CD4-positive, alpha-beta T cell treated with Interleukin-10 for 1 hour (primary cell): ENCODE measurements around the gene ELFN1.

Experiments used
- DNase-seq: peaks from one replicate; pipeline ENCODE4 v3.0.0-alpha.2; 2020

ELFN1 gene

GRCh38 chr7:1643270-1644092 is 26.6 kb upstream of the ELFN1 start:
- DNase-seq: no peak

- DNase-seq: no peak
These were observed 25.6 kb upstream of the ELFN1 start for GRCh38 chr7:1644341-1645070.

GRCh38 chr7:1645071-1645409 is 25.0 kb upstream of the ELFN1 start:
- DNase-seq: no peak

GRCh38 chr7:1645476-1645875 is 24.6 kb upstream of the ELFN1 start:
- no peak for DNase-seq

- DNase-seq: no peak
These were observed 23.7 kb upstream of the ELFN1 start for GRCh38 chr7:1646391-1646790.

GRCh38 chr7:1646957-1647891 is 22.9 kb upstream of the ELFN1 start:
- no peak for DNase-seq

GRCh38 chr7:1647961-1648672 is 22.0 kb upstream of the ELFN1 start:
- DNase-seq: no peak

- DNase-seq: no peak
These were observed 20.2 kb upstream of the ELFN1 start for GRCh38 chr7:1649751-1650326.

- DNase-seq: no peak
These were observed 19.6 kb upstream of the ELFN1 start for GRCh38 chr7:1650363-1651030.

GRCh38 chr7:1651031-1651446 is 19.0 kb upstream of the ELFN1 start:
- no peak for DNase-seq

GRCh38 chr7:1651891-1652290 is 18.2 kb upstream of the ELFN1 start:
- no peak for DNase-seq

- DNase-seq: no peak
These were observed 16.6 kb upstream of the ELFN1 start for GRCh38 chr7:1653500-1653899.

- no peak for DNase-seq
These were observed 16.0 kb upstream of the ELFN1 start for GRCh38 chr7:1654111-1654510.

- no peak for DNase-seq
These were observed 15.2 kb upstream of the ELFN1 start for GRCh38 chr7:1654738-1655475.

- no peak for DNase-seq
These were observed 10.4 kb upstream of the ELFN1 start for GRCh38 chr7:1659696-1660095.

- DNase-seq: no peak
These were observed 8.6 kb upstream of the ELFN1 start for GRCh38 chr7:1661461-1661860.

GRCh38 chr7:1662101-1662500 is 8.0 kb upstream of the ELFN1 start:
- DNase-seq: no peak

- no peak for DNase-seq
These were observed 7.3 kb upstream of the ELFN1 start for GRCh38 chr7:1662767-1663166.

GRCh38 chr7:1663223-1663622 is 6.9 kb upstream of the ELFN1 start:
- DNase-seq: no peak

- DNase-seq: no peak
These were observed 6.0 kb upstream of the ELFN1 start for GRCh38 chr7:1663857-1664651.
